Endothelial cell of umbilical vein (primary cell): ENCODE results near the gene CDC34. TPM values are rescaled to one million over a fixed set of nuclear protein-coding genes. Genes with fewer than 3 reads are reported as not detected.

Experiments used
- BruUV-seq: library from RNA; stranded (reverse); fragments of 400-500 nt; replicated peaks from 2 replicates; lab custom pipeline; 2021; lab: Mats Ljungman, UMichigan
- CTCF ChIA-PET: fragments of 300-600, 350-600 bp; sonication (Branson Sonifier 250); formaldehyde crosslinking; loops from one replicate; lab custom pipeline; 2021; ENCODE audit warnings: antibody characterized with exemption, inconsistent platforms; lab: Charles Lee
- POLR2A ChIA-PET: fragments of 300-600, 350-600 bp; sonication (Branson Sonifier 250); formaldehyde crosslinking; loops from one replicate; lab custom pipeline; 2021; ENCODE audit warnings: antibody characterized with exemption, inconsistent platforms; lab: Charles Lee
- DNase-seq: peaks from one replicate; pipeline ENCODE4 v3.0.0-alpha.2; 2011; ENCODE audit warnings: low read depth, low spot score
- FAIRE-seq: peaks from 2 replicates; lab custom pipeline; 2011; peaks lifted over from hg19 to GRCh38; lab: Jason Lieb, UNC
- H2AFZ ChIP-seq: 2 replicates; pipeline ENCODE4 v1.6.0; 2012; ENCODE audit warnings: low read depth, low read length, control low read depth, inconsistent platforms
- H3K27ac ChIP-seq: 2 replicates; pipeline ENCODE4 v1.5.1; 2011; ENCODE audit warnings: low read depth, mild to moderate bottlenecking, control low read depth, low read length, moderate library complexity; ENCODE audit not compliant: insufficient read depth
- H3K27me3 ChIP-seq, 2 experiments: 2 replicates each; pipeline versions ENCODE4 v1.6.0 to v1.6.1; 2011; ENCODE audit warnings: low read length in 2 of 2, mixed read lengths in 1 of 2; ENCODE audit not compliant: control insufficient read depth in 2 of 2, insufficient read depth in 2 of 2
- H3K36me3 ChIP-seq, 2 experiments: 2 replicates in 1 of 2; 3 replicates in 1 of 2; pipeline ENCODE4 v1.5.1; 2011; ENCODE audit warnings: low read length in 2 of 2, mild to moderate bottlenecking in 1 of 2, moderate library complexity in 1 of 2; ENCODE audit not compliant: control insufficient read depth in 2 of 2, insufficient read depth in 2 of 2; ENCODE audit errors: extremely low read depth in 1 of 2
- H3K4me1 ChIP-seq: 3 replicates; pipeline ENCODE4 v1.5.1; 2011; ENCODE audit warnings: mild to moderate bottlenecking, low read length; ENCODE audit not compliant: control insufficient read depth, insufficient read depth; ENCODE audit errors: extremely low read depth
- H3K4me2 ChIP-seq: 2 replicates; pipeline ENCODE4 v1.6.1; 2011; ENCODE audit warnings: low read length, control low read depth, mixed read lengths; ENCODE audit not compliant: insufficient read depth
- H3K4me3 ChIP-seq, 3 experiments: fragments of 200-600 bp in 1 of 3; sonication (generic), shearing (Covaris generic) in 1 of 3; replicated peaks in 1 of 3; 2 replicates each; pipeline ENCODE4 v1.5.1; 2011 to 2016; ENCODE audit warnings: control low read depth in 3 of 3, low read length in 3 of 3, mild to moderate bottlenecking in 2 of 3, inconsistent platforms in 1 of 3, low read depth in 1 of 3, moderate library complexity in 1 of 3; ENCODE audit not compliant: insufficient read depth in 1 of 3
- H3K79me2 ChIP-seq: 2 replicates; pipeline ENCODE4 v1.6.0; 2012; ENCODE audit warnings: low read length, inconsistent platforms; ENCODE audit not compliant: control insufficient read depth, insufficient read depth
- H3K9ac ChIP-seq: replicated peaks from 2 replicates; pipeline ENCODE3; 2011; ENCODE audit warnings: low read length, control low read depth; ENCODE audit not compliant: insufficient read depth; ENCODE audit errors: extremely low read depth
- H3K9me1 ChIP-seq: replicated peaks from 3 replicates; pipeline ENCODE4 v1.6.0; 2011; ENCODE audit warnings: mild to moderate bottlenecking, low read length; ENCODE audit not compliant: control insufficient read depth, insufficient read depth; ENCODE audit errors: extremely low read depth
- H3K9me3 ChIP-seq: replicated peaks from 2 replicates; pipeline ENCODE4 v1.5.1; 2012; ENCODE audit warnings: low read length, inconsistent platforms; ENCODE audit not compliant: control insufficient read depth, insufficient read depth
- H4K20me1 ChIP-seq: replicated peaks from 2 replicates; pipeline ENCODE3; 2011; ENCODE audit warnings: mild to moderate bottlenecking, low read length; ENCODE audit not compliant: control insufficient read depth, insufficient read depth; ENCODE audit errors: extremely low read depth
- EZH2 ChIP-seq: IDR thresholded peaks from 2 replicates; pipeline ENCODE4 v1.6.1; 2012; ENCODE audit warnings: borderline replicate concordance, low read depth, mild to moderate bottlenecking, moderate library complexity, low read length, inconsistent platforms; ENCODE audit not compliant: severe bottlenecking
- MYC ChIP-seq: IDR thresholded peaks from one replicate; pipeline ENCODE4 v1.6.1; 2011; ENCODE audit warnings: mild to moderate bottlenecking, low read depth, low read length
- dilution Hi-C: fragments of 300-500 bp; cut with MboI; formaldehyde crosslinking; loops from one replicate; pipeline ENCODE4 v1.15.0; 2019; ENCODE audit warnings: low sequenced_read_pairs; ENCODE audit not compliant: extremely low pct_ligation_motif_present
- intact Hi-C: fragments of 100-400 bp; cut with micrococcal nuclease; formaldehyde crosslinking; loops from one replicate; pipeline ENCODE4 v1.10.0; 2022
- polyA plus RNA-seq, 4 experiments: library from polyadenylated mRNA; depleted of rRNA in 3 of 4; stranded (reverse) in 3 of 4; unstranded in 1 of 4; fragments of >200 nt; gene quantifications; 2 replicates each; pipeline versions ENCODE4 v1.2.1 to v1.2.3, GENCODE V29; 2011 to 2012; ENCODE audit warnings: missing spikeins in 1 of 4
- total RNA-seq: library from RNA; stranded (reverse); gene quantifications from 2 replicates; pipeline ENCODE4 v1.2.3, GENCODE V29; 2021

CDC34 gene
- total and polyA plus RNA-seq, 2 donors (not counting 3 experiments of a cell fraction or from before 2014, with no cell fraction given) = 90.4 to 92.9 TPM

- Histone ChIP-seq H3K27me3 (peaks cover 10 to 13% of the 10 kb centered on the region in 2 experiments), H4K20me1 (no peaks in the 10 kb centered on the region), H2AFZ (no peak overlapping the region), H3K9me1 (no peaks in the 10 kb centered on the region), H3K36me3 (no peaks in the 10 kb centered on the region), H3K4me2 (no peak overlapping the region), H3K27ac (no peak overlapping the region), H3K79me2 (no peaks in the 10 kb centered on the region), H3K9me3 (no peaks in the 10 kb centered on the region), H3K9ac (no peak overlapping the region), H3K4me1 (no peaks in the 10 kb centered on the region), H3K4me3 (no peak overlapping the region)
- intact Hi-C loops = no loop called here
- DNase-seq = no peak
- ChIA-PET POLR2A (no interaction called here), CTCF (no interaction called here)
- no TSS peak for BruUV-seq
- TF ChIP-seq EZH2 = peak; percentile 42
- no peak for TF ChIP-seq MYC
- dilution Hi-C loops = no loop called here
- FAIRE-seq = no peak
Observed at GRCh38 chr19:591099-591958, 59.8 kb downstream of the CDC34 start.

Other genes starting within 250 kb of the CDC34 start
- gene PLPP2, start 240.4 kb upstream of the CDC34 start, total RNA-seq = 12.0 and 27.9 TPM in 2 replicates
- 34.3 and 36.3 TPM in 2 replicates for gene PLPP2, start 240.4 kb upstream of the CDC34 start, polyA plus RNA-seq
- gene MIER2, start 187.0 kb upstream of the CDC34 start, total RNA-seq = 41.7 and 44.9 TPM in 2 replicates
- 20.3 and 26.8 TPM in 2 replicates for gene MIER2, start 187.0 kb upstream of the CDC34 start, polyA plus RNA-seq
- 0.37 and 0.38 TPM in 2 replicates for gene C2CD4C, start 122.6 kb upstream of the CDC34 start, total RNA-seq
- 0.25 and 0.33 TPM in 2 replicates for gene C2CD4C, start 122.6 kb upstream of the CDC34 start, polyA plus RNA-seq
- gene SHC2, start 70.7 kb upstream of the CDC34 start, total RNA-seq = 4.2 and 7.5 TPM in 2 replicates
- gene SHC2, start 70.7 kb upstream of the CDC34 start, polyA plus RNA-seq = 11.8 and 16.8 TPM in 2 replicates
- 0.31 and 0.44 TPM in 2 replicates for gene MADCAM1, start 35.3 kb upstream of the CDC34 start, total RNA-seq
- gene MADCAM1, start 35.3 kb upstream of the CDC34 start, polyA plus RNA-seq = 0.06 and 0.07 TPM in 2 replicates
- gene TPGS1, start 24.3 kb upstream of the CDC34 start, total RNA-seq = 24.0 and 24.7 TPM in 2 replicates
- gene TPGS1, start 24.3 kb upstream of the CDC34 start, polyA plus RNA-seq = 20.9 and 24.2 TPM in 2 replicates
- not detected in 2 replicates for gene GZMM, start 12.3 kb downstream of the CDC34 start, total RNA-seq
- gene GZMM, start 12.3 kb downstream of the CDC34 start, polyA plus RNA-seq = not detected in 2 replicates
- gene BSG, start 40.8 kb downstream of the CDC34 start, total RNA-seq = 466 and 485 TPM in 2 replicates
- gene BSG, start 40.8 kb downstream of the CDC34 start, polyA plus RNA-seq = 661 and 823 TPM in 2 replicates
- gene HCN2, start 58.1 kb downstream of the CDC34 start, total RNA-seq = 0.37 and 0.53 TPM in 2 replicates
- 0.18 TPM in 2 replicates for gene HCN2, start 58.1 kb downstream of the CDC34 start, polyA plus RNA-seq
- 46.7 and 50.6 TPM in 2 replicates for gene POLRMT, start 101.8 kb downstream of the CDC34 start, total RNA-seq
- gene POLRMT, start 101.8 kb downstream of the CDC34 start, polyA plus RNA-seq = 38.9 and 50.8 TPM in 2 replicates
- not detected in 2 replicates for gene FGF22, start 108.1 kb downstream of the CDC34 start, total RNA-seq
- 0.06 and 0.07 TPM in 2 replicates for gene FGF22, start 108.1 kb downstream of the CDC34 start, polyA plus RNA-seq
- 58.4 and 61.3 TPM in 2 replicates for gene RNF126, start 131.5 kb downstream of the CDC34 start, total RNA-seq
- 19.2 and 20.5 TPM in 2 replicates for gene RNF126, start 131.5 kb downstream of the CDC34 start, polyA plus RNA-seq
- 19.9 and 30.3 TPM in 2 replicates for gene FSTL3, start 144.6 kb downstream of the CDC34 start, total RNA-seq
- gene FSTL3, start 144.6 kb downstream of the CDC34 start, polyA plus RNA-seq = 45.2 and 70.7 TPM in 2 replicates
- gene PRSS57, start 163.7 kb downstream of the CDC34 start, total RNA-seq = not detected in 2 replicates
- gene PRSS57, start 163.7 kb downstream of the CDC34 start, polyA plus RNA-seq = not detected in 2 replicates
- gene PALM, start 177.2 kb downstream of the CDC34 start, total RNA-seq = 24.2 and 31.8 TPM in 2 replicates
- 3.9 and 5.7 TPM in 2 replicates for gene PALM, start 177.2 kb downstream of the CDC34 start, polyA plus RNA-seq
- gene MISP, start 219.4 kb downstream of the CDC34 start, total RNA-seq = not detected in 2 replicates
- gene MISP, start 219.4 kb downstream of the CDC34 start, polyA plus RNA-seq = not detected in 2 replicates